Breast epithelium (tissue), 4 donors: ENCODE data around the gene MT3. TPM values are rescaled to one million over a fixed set of nuclear protein-coding genes. Genes with fewer than 3 reads are reported as not detected.

ENCODE experiments used
- DNase-seq, 2 donors: peaks; one replicate each; pipeline ENCODE4 v3.0.0-alpha.2; 2019; ENCODE audit warnings: low spot score in 2 of 2
- H3K27ac ChIP-seq, 2 donors: fragments of 200-600 bp; sonication (generic) in 1 of 2; one replicate each; pipeline ENCODE4 v1.5.1; 2016 to 2019; ENCODE audit warnings: mild to moderate bottlenecking in 1 of 2
- H3K27me3 ChIP-seq, 2 donors: fragments of 200-600 bp; sonication (generic) in 1 of 2; one replicate each; pipeline versions ENCODE4 v1.5.1 to v1.6.0; 2017 to 2019; ENCODE audit warnings: control low read depth in 1 of 2, mild to moderate bottlenecking in 1 of 2
- H3K36me3 ChIP-seq: fragments of 200-600 bp; one replicate; pipeline ENCODE4 v1.5.1; 2019
- H3K4me1 ChIP-seq, 2 donors: fragments of 200-600 bp; sonication (generic); one replicate each; pipeline ENCODE4 v1.5.1; 2016 to 2019; ENCODE audit warnings: control low read depth in 1 of 2
- H3K4me3 ChIP-seq, 3 donors: fragments of 200-600 bp; sonication (generic); 1 replicate in 2 of 3; 2 replicates in 1 of 3; pipeline ENCODE4 v1.5.1; 2016 to 2019; ENCODE audit warnings: mild to moderate bottlenecking in 3 of 3, moderate library complexity in 2 of 3
- H3K9me3 ChIP-seq, 2 donors: fragments of 200-600 bp; sonication (generic) in 1 of 2; one replicate each; pipeline ENCODE4 v1.5.1; 2016 to 2019; ENCODE audit warnings: control low read depth in 1 of 2
- POLR2A ChIP-seq: fragments of 450-650 bp; IDR thresholded peaks from one replicate; pipeline ENCODE4 v1.6.1; 2016; ENCODE audit warnings: antibody characterized with exemption, mild to moderate bottlenecking, moderate library complexity
- POLR2AphosphoS5 ChIP-seq, 3 donors: sonication (generic); formaldehyde crosslinking; IDR thresholded peaks; one replicate each; pipeline ENCODE4 v1.6.1; 2017; ENCODE audit warnings: antibody characterized with exemption in 3 of 3
- intact Hi-C: fragments of 100-400 bp; cut with DNase I; formaldehyde crosslinking; loops from one replicate; pipeline ENCODE4 v1.15.1; 2023; ENCODE audit warnings: low total_unique reads
- total RNA-seq, 3 donors: library from RNA; depleted of rRNA; stranded (reverse); fragments of >200 nt; gene quantifications; one replicate each; pipeline ENCODE4 v1.1.0, GENCODE V29; 2016
- TF ChIP-seq, protein P1 (sequence below), 3 donors: fragments of 450-650 bp; IDR thresholded peaks; one replicate each; pipeline ENCODE4 v1.5.1; 2016 to 2017; ENCODE audit warnings: antibody characterized with exemption in 3 of 3, mild to moderate bottlenecking in 3 of 3, moderate library complexity in 3 of 3

The MT3 gene
- total RNA-seq, 3 donors from 2014 or later, result not detected

DNA sequence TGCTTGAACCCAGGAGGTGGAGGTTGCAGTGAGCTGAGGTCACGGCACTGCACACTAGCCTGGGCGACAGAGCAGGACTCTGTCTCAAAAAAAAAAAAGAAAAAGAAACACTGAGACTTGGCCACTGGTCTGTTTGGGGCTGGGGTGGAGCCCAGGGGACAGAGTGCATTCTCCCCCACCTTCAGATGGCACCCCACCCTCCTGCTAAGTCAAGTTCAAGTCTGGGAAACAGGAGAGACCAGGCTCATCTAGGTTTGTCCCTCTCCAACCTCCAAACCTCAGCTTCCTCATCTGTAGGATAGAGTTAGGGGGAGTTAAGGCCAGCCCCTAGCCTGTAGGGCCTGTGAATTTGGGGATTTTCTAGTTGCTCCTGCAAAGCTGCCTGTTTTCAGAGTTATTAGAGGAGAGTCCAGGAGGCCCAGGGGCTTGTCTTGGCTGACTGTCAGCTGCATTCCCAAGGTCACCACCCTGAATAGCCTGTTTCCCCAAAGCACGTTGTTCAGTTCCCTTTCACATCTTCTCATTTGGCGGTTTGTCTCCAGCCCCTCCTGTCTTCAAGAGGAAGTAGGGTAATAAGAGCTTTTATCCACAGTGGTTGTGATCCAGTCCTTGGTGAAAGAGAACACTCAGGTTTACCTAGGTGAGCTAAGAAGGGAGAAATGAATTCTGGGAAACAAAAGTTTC, 2.2 kb downstream of the MT3 start:
- Histone ChIP-seq H3K4me3 (no peak overlapping the region), H3K9me3 (no peaks in the 10 kb centered on the region), H3K36me3 (no peaks in the 10 kb centered on the region), H3K4me1 (peaks cover 3 to 9% of the 10 kb centered on the region in 2 donors), H3K27me3 (peaks cover 0 to 18% of the 10 kb centered on the region in 2 donors), H3K27ac (no peak overlapping the region)
- DNase-seq, result no peak
- TF ChIP-seq POLR2A, result no peak
- TF ChIP-seq POLR2AphosphoS5 (IDR thresholded peaks at IDR 0.05), result no peak
- intact Hi-C loops, result loop anchor here (10.0 kb wide), 1 partner anchor 113 kb away; no protein-coding TSS in a partner anchor

DNA sequence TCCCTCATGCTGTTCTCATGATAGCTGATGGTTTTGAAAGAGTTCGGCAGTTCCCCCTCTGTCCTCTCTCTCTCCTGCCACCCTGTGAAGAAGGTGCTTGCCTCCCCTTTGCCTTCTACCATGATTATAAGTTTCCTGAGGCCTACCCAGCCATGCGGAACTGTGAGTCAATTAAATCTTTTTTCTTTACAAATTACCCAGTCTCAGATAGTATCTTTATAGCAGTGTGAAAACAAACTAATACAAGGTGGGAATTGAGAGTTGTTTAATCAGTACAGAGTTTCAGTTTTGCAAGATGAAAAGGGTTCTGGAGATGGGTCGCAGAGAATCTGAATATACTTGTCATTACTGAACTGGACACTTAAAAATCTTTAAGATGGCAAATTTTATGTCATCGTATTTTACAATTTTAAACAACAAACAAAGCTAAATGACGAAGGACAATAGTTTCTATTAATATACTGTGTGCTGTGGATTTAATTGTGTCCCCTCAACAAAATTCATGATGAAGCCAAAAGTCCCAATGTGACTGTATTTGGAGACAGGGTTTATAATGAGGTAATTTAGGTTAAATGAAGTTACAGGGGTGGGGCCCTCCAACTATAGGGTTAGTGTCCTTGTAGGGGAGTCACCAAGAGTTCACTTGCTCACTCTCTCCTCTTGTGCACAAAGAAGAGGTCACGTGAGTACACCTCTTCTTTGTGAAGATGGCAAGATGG, 4.4 kb downstream of the MT3 start:
- Histone ChIP-seq H3K4me3 (no peak overlapping the region), H3K27me3 (peaks cover 0 to 18% of the 10 kb centered on the region in 2 donors), H3K36me3 (no peaks in the 10 kb centered on the region), H3K4me1 (peaks cover 3 to 9% of the 10 kb centered on the region in 2 donors), H3K27ac (no peak overlapping the region), H3K9me3 (no peaks in the 10 kb centered on the region)
- intact Hi-C loops, result loop anchor here (10.0 kb wide), 1 partner anchor 111 kb away; no protein-coding TSS in a partner anchor
- no peak for DNase-seq
- TF ChIP-seq POLR2A (no peak), POLR2AphosphoS5 (IDR thresholded peaks at IDR 0.05) (no peak)
- TF ChIP-seq, protein P1, sequence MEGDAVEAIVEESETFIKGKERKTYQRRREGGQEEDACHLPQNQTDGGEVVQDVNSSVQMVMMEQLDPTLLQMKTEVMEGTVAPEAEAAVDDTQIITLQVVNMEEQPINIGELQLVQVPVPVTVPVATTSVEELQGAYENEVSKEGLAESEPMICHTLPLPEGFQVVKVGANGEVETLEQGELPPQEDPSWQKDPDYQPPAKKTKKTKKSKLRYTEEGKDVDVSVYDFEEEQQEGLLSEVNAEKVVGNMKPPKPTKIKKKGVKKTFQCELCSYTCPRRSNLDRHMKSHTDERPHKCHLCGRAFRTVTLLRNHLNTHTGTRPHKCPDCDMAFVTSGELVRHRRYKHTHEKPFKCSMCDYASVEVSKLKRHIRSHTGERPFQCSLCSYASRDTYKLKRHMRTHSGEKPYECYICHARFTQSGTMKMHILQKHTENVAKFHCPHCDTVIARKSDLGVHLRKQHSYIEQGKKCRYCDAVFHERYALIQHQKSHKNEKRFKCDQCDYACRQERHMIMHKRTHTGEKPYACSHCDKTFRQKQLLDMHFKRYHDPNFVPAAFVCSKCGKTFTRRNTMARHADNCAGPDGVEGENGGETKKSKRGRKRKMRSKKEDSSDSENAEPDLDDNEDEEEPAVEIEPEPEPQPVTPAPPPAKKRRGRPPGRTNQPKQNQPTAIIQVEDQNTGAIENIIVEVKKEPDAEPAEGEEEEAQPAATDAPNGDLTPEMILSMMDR (IDR thresholded peaks at IDR 0.05), result no peak

DNA sequence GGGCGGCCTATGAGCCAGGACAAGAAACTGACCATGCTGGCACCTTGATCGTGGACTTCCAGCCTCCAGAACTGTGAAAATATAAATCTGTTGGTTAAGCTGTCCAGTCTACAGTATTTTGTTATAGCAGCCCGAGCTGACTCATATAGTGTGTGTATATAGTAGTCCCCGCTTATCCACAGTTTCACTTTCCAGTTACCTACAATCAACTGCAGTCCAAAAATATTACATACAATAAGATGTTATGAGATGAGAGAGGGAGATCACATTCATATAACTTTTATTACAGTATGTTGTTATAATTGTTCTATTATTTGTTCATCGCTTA, 4.9 kb downstream of the MT3 start:
- Histone ChIP-seq H3K27me3 (peaks cover 0 to 14% of the 10 kb centered on the region in 2 donors), H3K4me1 (peaks cover under 1 to 5% of the 10 kb centered on the region in 2 donors), H3K4me3 (no peak overlapping the region), H3K27ac (no peak overlapping the region), H3K9me3 (no peaks in the 10 kb centered on the region), H3K36me3 (no peaks in the 10 kb centered on the region)
- DNase-seq, result no peak
- intact Hi-C loops, result loop anchor here (10.0 kb wide), 1 partner anchor 111 kb away; no protein-coding TSS in a partner anchor
- TF ChIP-seq, protein P1 (IDR thresholded peaks at IDR 0.05), result no peak
- TF ChIP-seq POLR2AphosphoS5 (IDR thresholded peaks at IDR 0.05), result no peak
- no peak for TF ChIP-seq POLR2A

DNA sequence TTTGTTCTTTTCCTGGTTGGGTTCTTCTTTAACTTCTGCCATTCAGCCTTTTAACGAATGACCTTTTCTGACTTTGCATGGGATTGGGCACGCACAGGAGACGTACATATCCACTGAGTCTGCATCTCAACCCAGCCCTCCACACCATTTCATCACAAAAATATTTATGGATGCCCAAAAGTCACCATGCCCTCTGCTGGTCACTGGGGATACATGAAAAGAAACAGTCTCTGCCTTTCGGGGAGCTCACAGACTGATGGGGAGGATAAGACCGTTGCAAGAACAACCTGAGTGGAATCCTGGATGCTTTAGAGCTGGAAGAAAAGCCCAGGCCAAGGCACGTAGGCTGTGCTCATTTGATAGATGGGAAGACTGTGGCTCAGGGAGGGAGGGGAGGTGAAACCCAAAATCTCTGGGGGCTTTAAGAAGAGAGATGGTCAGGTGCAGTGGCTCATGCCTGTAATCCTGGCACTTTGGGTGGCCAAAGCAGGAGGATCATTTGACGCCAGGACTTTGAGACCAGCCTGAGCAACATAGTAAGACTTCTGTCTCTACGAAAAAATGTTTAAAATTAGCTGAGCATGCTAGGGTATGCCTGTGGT, 11.2 kb downstream of the MT3 start:
- no peaks in the 10 kb centered on the region for H3K36me3 ChIP-seq
- H3K4me3 ChIP-seq, result no peak overlapping the region
- no peak overlapping the region for H3K27ac ChIP-seq
- H3K4me1 ChIP-seq, result peaks cover 0 to 2% of the 10 kb centered on the region in 2 donors
- no peak for DNase-seq
- no peaks in the 10 kb centered on the region for H3K9me3 ChIP-seq
- no peak for TF ChIP-seq POLR2AphosphoS5 (IDR thresholded peaks at IDR 0.05)
- TF ChIP-seq, protein P1 (IDR thresholded peaks at IDR 0.05), result peak; percentile 45 to 76 (median 59)
- intact Hi-C loops, result no loop called here
- no peaks in the 10 kb centered on the region for H3K27me3 ChIP-seq

DNA sequence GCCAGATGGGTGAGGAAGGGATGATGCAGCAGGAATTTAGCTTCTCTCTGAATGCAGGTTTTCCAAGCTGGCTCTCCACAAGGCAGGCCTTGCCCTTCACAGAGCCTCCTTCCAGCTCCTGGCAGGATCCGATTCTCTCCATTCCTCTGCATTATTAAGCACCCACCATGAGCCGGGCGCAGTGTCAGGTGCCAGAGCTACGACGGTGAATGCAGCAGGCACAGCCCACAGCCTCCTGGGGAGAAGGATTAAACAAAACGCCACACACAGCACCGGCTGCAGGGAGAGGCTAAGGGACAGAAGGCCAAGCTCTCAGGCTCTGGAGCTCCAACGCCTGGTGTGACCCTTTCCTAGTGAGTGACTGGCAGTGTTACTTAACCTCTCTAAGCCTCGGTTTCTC, 12.0 kb downstream of the MT3 start:
- intact Hi-C loops, result no loop called here
- no peak overlapping the region for H3K27ac ChIP-seq

More for the DNA sequence above, 12.0 kb downstream of the MT3 start:
- Histone ChIP-seq H3K4me1 (peaks cover 7 to 8% of the 10 kb centered on the region in 2 donors), H3K27me3 (no peaks in the 10 kb centered on the region), H3K4me3 (no peak overlapping the region), H3K36me3 (no peaks in the 10 kb centered on the region), H3K9me3 (no peaks in the 10 kb centered on the region)
- TF ChIP-seq POLR2A (no peak), POLR2AphosphoS5 (IDR thresholded peaks at IDR 0.05) (no peak)
- TF ChIP-seq, protein P1 (IDR thresholded peaks at IDR 0.05), result no peak
- DNase-seq, result no peak
